Measurements from ENCODE around the gene ZMYND8.

ZMYND8 gene

GRCh38 chr20:47330933-47331708 lies 25.4 kb downstream of the ZMYND8 start:
- TF ChIP-seq JUND (IDR thresholded peaks at IDR 0.05; ENCODE audit: low read depth): no peak
- no peak for DNase-seq (ENCODE audit: low read depth in 1 of 2, low spot score in 1 of 2)
- in situ Hi-C loops (cut with HindIII; ENCODE audit: low pct_unique_long_range_greater_than_20kb, low sequenced_read_pairs): no loop called here

GRCh38 chr20:47330071-47330470 lies 26.4 kb downstream of the ZMYND8 start:
- no peak for TF ChIP-seq JUND (IDR thresholded peaks at IDR 0.05; ENCODE audit: low read depth)
- in situ Hi-C loops (cut with HindIII; ENCODE audit: low pct_unique_long_range_greater_than_20kb, low sequenced_read_pairs): no loop called here
- DNase-seq (ENCODE audit: low read depth in 1 of 2, low spot score in 1 of 2): no peak

- TF ChIP-seq JUND (IDR thresholded peaks at IDR 0.05; ENCODE audit: low read depth): no peak
- in situ Hi-C loops (cut with HindIII; ENCODE audit: low pct_unique_long_range_greater_than_20kb, low sequenced_read_pairs): no loop called here
- DNase-seq (ENCODE audit: low read depth in 1 of 2, low spot score in 1 of 2): no peak
These were observed 28.4 kb downstream of the ZMYND8 start for GRCh38 chr20:47328129-47328528.

- no peak for DNase-seq (ENCODE audit: low read depth in 1 of 2, low spot score in 1 of 2)
- no peak for TF ChIP-seq JUND (IDR thresholded peaks at IDR 0.05; ENCODE audit: low read depth)
These were observed 28.8 kb downstream of the ZMYND8 start for GRCh38 chr20:47327711-47328110.

GRCh38 chr20:47326658-47327268 lies 29.7 kb downstream of the ZMYND8 start:
- no peak for DNase-seq (ENCODE audit: low read depth in 1 of 2, low spot score in 1 of 2)
- TF ChIP-seq JUND (IDR thresholded peaks at IDR 0.05; ENCODE audit: low read depth): no peak
- in situ Hi-C loops (cut with HindIII; ENCODE audit: low pct_unique_long_range_greater_than_20kb, low sequenced_read_pairs): no loop called here

More at GRCh38 chr20:47327711-47328110, 28.8 kb downstream of the ZMYND8 start:
- in situ Hi-C loops (cut with HindIII; ENCODE audit: low pct_unique_long_range_greater_than_20kb, low sequenced_read_pairs): no loop called here

- DNase-seq (ENCODE audit: low read depth in 1 of 2, low spot score in 1 of 2): no peak
- in situ Hi-C loops (cut with HindIII; ENCODE audit: low pct_unique_long_range_greater_than_20kb, low sequenced_read_pairs): no loop called here
These were observed 31.3 kb downstream of the ZMYND8 start for GRCh38 chr20:47325242-47325641.

GRCh38 chr20:47320990-47321805 lies 35.3 kb downstream of the ZMYND8 start:
- peak in 1 of 2 experiments; percentile 57 for DNase-seq (ENCODE audit: low read depth in 1 of 2, low spot score in 1 of 2)
- in situ Hi-C loops (cut with HindIII; ENCODE audit: low pct_unique_long_range_greater_than_20kb, low sequenced_read_pairs): no loop called here
- no peak for TF ChIP-seq JUND (IDR thresholded peaks at IDR 0.05; ENCODE audit: low read depth)

More at GRCh38 chr20:47325242-47325641, 31.3 kb downstream of the ZMYND8 start:
- TF ChIP-seq JUND (IDR thresholded peaks at IDR 0.05; ENCODE audit: low read depth): no peak

- in situ Hi-C loops (cut with HindIII; ENCODE audit: low pct_unique_long_range_greater_than_20kb, low sequenced_read_pairs): no loop called here
- TF ChIP-seq JUND (IDR thresholded peaks at IDR 0.05; ENCODE audit: low read depth): no peak
- DNase-seq (ENCODE audit: low read depth in 1 of 2, low spot score in 1 of 2): peak; percentile 79 to 99
These were observed 36.8 kb downstream of the ZMYND8 start for GRCh38 chr20:47319517-47320252.

GRCh38 chr20:47318586-47319516 lies 37.6 kb downstream of the ZMYND8 start:
- in situ Hi-C loops (cut with HindIII; ENCODE audit: low pct_unique_long_range_greater_than_20kb, low sequenced_read_pairs): no loop called here
- no peak for TF ChIP-seq JUND (IDR thresholded peaks at IDR 0.05; ENCODE audit: low read depth)
- DNase-seq (ENCODE audit: low read depth in 1 of 2, low spot score in 1 of 2): peak in 1 of 2 experiments; percentile 70

GRCh38 chr20:47318027-47318585 lies 38.4 kb downstream of the ZMYND8 start:
- in situ Hi-C loops (cut with HindIII; ENCODE audit: low pct_unique_long_range_greater_than_20kb, low sequenced_read_pairs): no loop called here
- peak in 1 of 2 experiments; percentile 67 for DNase-seq (ENCODE audit: low read depth in 1 of 2, low spot score in 1 of 2)
- no peak for TF ChIP-seq JUND (IDR thresholded peaks at IDR 0.05; ENCODE audit: low read depth)
